ENCODE measurements around the gene TEAD1. TPM values are rescaled to one million over a fixed set of nuclear protein-coding genes. Genes with fewer than 3 reads are reported as not detected.
A peak's percentile ranks its signal among the peaks of the same experiment; 100 is the strongest.

TEAD1 gene
- total and polyA plus RNA-seq, 2 experiments from 2014 or later = 24.5 to 103 TPM

DNA sequence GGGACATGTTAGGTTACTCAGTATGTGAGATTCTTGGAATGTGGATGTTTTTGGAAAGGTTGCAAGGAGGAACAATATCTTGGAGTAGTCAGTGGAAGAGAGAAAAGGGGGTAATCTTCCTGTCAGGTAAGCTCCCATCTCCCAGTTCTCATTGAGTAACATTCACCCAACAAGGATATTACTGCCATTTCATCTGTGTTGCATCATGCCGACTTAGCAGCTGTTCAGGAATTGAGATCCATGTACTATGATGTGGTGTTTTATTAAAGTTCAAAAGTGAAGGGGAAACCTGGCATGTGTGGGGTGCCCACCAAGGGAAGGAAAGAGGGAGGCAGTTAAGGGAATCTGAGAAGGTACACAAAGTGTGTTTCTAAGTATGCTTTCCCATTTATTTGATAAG, 276.4 kb downstream of the TEAD1 start:
- no peak for ATAC-seq
- peaks cover 31% of the 10 kb centered on the region; the same call in 2 of the 3 replicates for H3K9me3 Mint-ChIP-seq
- no peaks in the 10 kb centered on the region for H3K27me3 ChIP-seq (ENCODE audit: insufficient read depth)
- H3K4me3 Mint-ChIP-seq = no peak overlapping the region
- DNase-seq (ENCODE audit: low spot score) = no peak
- H3F3A ChIP-seq (replicated peaks; ENCODE audit: low read depth) = no peaks in the 10 kb centered on the region
- no peaks in the 10 kb centered on the region for H3K27me3 Mint-ChIP-seq (ENCODE audit: insufficient read depth, low read depth, poor library complexity)
- no peak overlapping the region for H3K4me3 ChIP-seq
- H3K9me2 ChIP-seq (ENCODE audit: insufficient read depth) = 0 out of 2 replicates have a peak, but pooled peaks cover 8% of the 10 kb centered on the region
- H3K79me2 ChIP-seq (replicated peaks; ENCODE audit: insufficient read depth) = no peaks in the 10 kb centered on the region
- H3K27ac Mint-ChIP-seq = 0 out of 2 replicates have a peak overlapping the region, but pooled peaks have one; percentile 3
- H3K4me2 ChIP-seq = no peak overlapping the region
- H3K36me3 ChIP-seq (ENCODE audit: insufficient read depth) = no peaks in the 10 kb centered on the region
- no peaks in the 10 kb centered on the region for H3K4me1 ChIP-seq (ENCODE audit: insufficient read depth)
- no peaks in the 10 kb centered on the region for H4K20me1 ChIP-seq (replicated peaks; ENCODE audit: insufficient read depth)
- no peak overlapping the region for H3K27ac ChIP-seq (ENCODE audit: low read depth)
- peaks cover 15% of the 10 kb centered on the region; the same call in 2 of the 3 replicates for H3K36me3 Mint-ChIP-seq (ENCODE audit: low read depth)
- H3K4me1 Mint-ChIP-seq = peaks cover 5% of the 10 kb centered on the region
- no peak for TF ChIP-seq JUNB (IDR thresholded peaks at IDR 0.05; ENCODE audit: unreplicated experiment)
- TF ChIP-seq ZNF331 (CRISPR knock-in tag; IDR thresholded peaks at IDR 0.05; ENCODE audit: low read depth) = no peak
- TF ChIP-seq, protein P1, sequence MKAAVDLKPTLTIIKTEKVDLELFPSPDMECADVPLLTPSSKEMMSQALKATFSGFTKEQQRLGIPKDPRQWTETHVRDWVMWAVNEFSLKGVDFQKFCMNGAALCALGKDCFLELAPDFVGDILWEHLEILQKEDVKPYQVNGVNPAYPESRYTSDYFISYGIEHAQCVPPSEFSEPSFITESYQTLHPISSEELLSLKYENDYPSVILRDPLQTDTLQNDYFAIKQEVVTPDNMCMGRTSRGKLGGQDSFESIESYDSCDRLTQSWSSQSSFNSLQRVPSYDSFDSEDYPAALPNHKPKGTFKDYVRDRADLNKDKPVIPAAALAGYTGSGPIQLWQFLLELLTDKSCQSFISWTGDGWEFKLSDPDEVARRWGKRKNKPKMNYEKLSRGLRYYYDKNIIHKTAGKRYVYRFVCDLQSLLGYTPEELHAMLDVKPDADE (IDR thresholded peaks at IDR 0.05) = no peak
- no peak for TF ChIP-seq POLR2AphosphoS5 (IDR thresholded peaks at IDR 0.05; ENCODE audit: low read depth)
- TF ChIP-seq, protein P2, sequence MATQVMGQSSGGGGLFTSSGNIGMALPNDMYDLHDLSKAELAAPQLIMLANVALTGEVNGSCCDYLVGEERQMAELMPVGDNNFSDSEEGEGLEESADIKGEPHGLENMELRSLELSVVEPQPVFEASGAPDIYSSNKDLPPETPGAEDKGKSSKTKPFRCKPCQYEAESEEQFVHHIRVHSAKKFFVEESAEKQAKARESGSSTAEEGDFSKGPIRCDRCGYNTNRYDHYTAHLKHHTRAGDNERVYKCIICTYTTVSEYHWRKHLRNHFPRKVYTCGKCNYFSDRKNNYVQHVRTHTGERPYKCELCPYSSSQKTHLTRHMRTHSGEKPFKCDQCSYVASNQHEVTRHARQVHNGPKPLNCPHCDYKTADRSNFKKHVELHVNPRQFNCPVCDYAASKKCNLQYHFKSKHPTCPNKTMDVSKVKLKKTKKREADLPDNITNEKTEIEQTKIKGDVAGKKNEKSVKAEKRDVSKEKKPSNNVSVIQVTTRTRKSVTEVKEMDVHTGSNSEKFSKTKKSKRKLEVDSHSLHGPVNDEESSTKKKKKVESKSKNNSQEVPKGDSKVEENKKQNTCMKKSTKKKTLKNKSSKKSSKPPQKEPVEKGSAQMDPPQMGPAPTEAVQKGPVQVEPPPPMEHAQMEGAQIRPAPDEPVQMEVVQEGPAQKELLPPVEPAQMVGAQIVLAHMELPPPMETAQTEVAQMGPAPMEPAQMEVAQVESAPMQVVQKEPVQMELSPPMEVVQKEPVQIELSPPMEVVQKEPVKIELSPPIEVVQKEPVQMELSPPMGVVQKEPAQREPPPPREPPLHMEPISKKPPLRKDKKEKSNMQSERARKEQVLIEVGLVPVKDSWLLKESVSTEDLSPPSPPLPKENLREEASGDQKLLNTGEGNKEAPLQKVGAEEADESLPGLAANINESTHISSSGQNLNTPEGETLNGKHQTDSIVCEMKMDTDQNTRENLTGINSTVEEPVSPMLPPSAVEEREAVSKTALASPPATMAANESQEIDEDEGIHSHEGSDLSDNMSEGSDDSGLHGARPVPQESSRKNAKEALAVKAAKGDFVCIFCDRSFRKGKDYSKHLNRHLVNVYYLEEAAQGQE (IDR thresholded peaks at IDR 0.05; ENCODE audit: unreplicated experiment) = no peak
- TF ChIP-seq, protein P3, sequence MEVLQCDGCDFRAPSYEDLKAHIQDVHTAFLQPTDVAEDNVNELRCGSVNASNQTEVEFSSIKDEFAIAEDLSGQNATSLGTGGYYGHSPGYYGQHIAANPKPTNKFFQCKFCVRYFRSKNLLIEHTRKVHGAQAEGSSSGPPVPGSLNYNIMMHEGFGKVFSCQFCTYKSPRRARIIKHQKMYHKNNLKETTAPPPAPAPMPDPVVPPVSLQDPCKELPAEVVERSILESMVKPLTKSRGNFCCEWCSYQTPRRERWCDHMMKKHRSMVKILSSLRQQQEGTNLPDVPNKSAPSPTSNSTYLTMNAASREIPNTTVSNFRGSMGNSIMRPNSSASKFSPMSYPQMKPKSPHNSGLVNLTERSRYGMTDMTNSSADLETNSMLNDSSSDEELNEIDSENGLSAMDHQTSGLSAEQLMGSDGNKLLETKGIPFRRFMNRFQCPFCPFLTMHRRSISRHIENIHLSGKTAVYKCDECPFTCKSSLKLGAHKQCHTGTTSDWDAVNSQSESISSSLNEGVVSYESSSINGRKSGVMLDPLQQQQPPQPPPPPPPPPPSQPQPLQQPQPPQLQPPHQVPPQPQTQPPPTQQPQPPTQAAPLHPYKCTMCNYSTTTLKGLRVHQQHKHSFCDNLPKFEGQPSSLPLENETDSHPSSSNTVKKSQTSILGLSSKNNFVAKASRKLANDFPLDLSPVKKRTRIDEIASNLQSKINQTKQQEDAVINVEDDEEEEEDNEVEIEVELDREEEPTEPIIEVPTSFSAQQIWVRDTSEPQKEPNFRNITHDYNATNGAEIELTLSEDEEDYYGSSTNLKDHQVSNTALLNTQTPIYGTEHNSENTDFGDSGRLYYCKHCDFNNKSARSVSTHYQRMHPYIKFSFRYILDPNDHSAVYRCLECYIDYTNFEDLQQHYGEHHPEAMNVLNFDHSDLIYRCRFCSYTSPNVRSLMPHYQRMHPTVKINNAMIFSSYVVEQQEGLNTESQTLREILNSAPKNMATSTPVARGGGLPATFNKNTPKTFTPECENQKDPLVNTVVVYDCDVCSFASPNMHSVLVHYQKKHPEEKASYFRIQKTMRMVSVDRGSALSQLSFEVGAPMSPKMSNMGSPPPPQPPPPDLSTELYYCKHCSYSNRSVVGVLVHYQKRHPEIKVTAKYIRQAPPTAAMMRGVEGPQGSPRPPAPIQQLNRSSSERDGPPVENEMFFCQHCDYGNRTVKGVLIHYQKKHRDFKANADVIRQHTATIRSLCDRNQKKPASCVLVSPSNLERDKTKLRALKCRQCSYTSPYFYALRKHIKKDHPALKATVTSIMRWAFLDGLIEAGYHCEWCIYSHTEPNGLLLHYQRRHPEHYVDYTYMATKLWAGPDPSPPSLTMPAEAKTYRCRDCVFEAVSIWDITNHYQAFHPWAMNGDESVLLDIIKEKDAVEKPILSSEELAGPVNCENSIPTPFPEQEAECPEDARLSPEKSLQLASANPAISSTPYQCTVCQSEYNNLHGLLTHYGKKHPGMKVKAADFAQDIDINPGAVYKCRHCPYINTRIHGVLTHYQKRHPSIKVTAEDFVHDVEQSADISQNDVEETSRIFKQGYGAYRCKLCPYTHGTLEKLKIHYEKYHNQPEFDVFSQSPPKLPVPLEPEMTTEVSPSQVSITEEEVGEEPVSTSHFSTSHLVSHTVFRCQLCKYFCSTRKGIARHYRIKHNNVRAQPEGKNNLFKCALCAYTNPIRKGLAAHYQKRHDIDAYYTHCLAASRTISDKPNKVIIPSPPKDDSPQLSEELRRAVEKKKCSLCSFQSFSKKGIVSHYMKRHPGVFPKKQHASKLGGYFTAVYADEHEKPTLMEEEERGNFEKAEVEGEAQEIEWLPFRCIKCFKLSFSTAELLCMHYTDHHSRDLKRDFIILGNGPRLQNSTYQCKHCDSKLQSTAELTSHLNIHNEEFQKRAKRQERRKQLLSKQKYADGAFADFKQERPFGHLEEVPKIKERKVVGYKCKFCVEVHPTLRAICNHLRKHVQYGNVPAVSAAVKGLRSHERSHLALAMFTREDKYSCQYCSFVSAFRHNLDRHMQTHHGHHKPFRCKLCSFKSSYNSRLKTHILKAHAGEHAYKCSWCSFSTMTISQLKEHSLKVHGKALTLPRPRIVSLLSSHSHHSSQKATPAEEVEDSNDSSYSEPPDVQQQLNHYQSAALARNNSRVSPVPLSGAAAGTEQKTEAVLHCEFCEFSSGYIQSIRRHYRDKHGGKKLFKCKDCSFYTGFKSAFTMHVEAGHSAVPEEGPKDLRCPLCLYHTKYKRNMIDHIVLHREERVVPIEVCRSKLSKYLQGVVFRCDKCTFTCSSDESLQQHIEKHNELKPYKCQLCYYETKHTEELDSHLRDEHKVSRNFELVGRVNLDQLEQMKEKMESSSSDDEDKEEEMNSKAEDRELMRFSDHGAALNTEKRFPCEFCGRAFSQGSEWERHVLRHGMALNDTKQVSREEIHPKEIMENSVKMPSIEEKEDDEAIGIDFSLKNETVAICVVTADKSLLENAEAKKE (CRISPR knock-in tag; IDR thresholded peaks at IDR 0.05) = no peak
- no peak for TF ChIP-seq STAT1 (IDR thresholded peaks at IDR 0.05; ENCODE audit: unreplicated experiment)
- no peak for TF ChIP-seq NANOG (IDR thresholded peaks at IDR 0.05; ENCODE audit: borderline replicate concordance)
- no peak overlapping the region for H2AFZ ChIP-seq
